ENCODE results near the gene ZC3H4.

DNA sequence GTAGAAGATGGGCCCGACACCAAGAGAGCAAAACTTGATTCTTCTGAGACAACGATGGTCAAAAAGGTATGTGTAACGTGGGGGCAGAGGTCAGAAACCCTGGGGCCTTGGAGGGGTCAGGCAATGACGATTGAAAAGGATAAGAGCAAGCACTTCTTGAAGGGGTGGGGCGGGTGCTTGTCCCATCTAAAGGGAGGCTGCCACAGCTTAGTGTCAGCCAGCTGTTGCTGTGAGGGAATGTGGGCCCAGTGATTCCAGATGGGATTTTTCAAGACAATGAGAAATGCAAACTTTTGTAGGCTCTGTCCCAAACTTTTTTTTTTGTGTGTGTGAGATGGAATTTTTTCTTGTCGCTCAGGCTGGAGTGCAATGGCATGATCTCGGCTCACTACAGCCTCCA, 41.6 kb upstream of the ZC3H4 start:
- TF ChIP-seq POLR2A (IDR thresholded peaks at IDR 0.05; ENCODE audit: low read depth, low read length): no peak
- no peak for TF ChIP-seq POLR2AphosphoS5 (IDR thresholded peaks at IDR 0.05; ENCODE audit: low read depth, low read length)
- TF ChIP-seq TAF1 (IDR thresholded peaks at IDR 0.05; ENCODE audit: borderline replicate concordance, low read depth, low read length): no peak
